Measurements from ENCODE around the gene TUBB. TPM values are rescaled to one million over a fixed set of nuclear protein-coding genes. Genes with fewer than 3 reads are reported as not detected.

Gene TUBB
- total and polyA plus RNA-seq, 2 of the 4 experiments (the other 2 are of a cell fraction): 1,401 to 2,004 TPM

- H4K20me1 ChIP-seq (ENCODE audit: insufficient read depth, low read length): peaks cover 18% of the 10 kb centered on the region
- POLR2A ChIA-PET (ENCODE audit: unreplicated experiment): no interaction called here
- peak overlapping the region; percentile 98 for H3K23ac ChIP-seq (ENCODE audit: low read depth, low read length)
- no peak for DNase-seq
- no TSS peak for BruUV-seq (replicated peaks)
- CTCF ChIA-PET: interaction anchor here (2.2 kb wide), 1 partner anchor 10 kb away, joined by 6 read pairs; no protein-coding TSS in a partner anchor
- H3K4me3 ChIP-seq (ENCODE audit: insufficient read depth, low read depth, low read length): no peak overlapping the region
- intact Hi-C loops (cut with micrococcal nuclease) (no loop called here), in situ Hi-C loops (cut with MboI; ENCODE audit: low sequenced_read_pairs) (no loop called here), dilution Hi-C loops (cut with HindIII; ENCODE audit: low sequenced_read_pairs, unreplicated experiment) (no loop called here)
- peak overlapping the region; percentile 14 for H2AFZ ChIP-seq (replicated peaks; ENCODE audit: low read length, poor library complexity)
- peaks cover 19% of the 10 kb centered on the region for H3K4me1 ChIP-seq (ENCODE audit: control insufficient read depth, insufficient read depth, low read length)
- peak overlapping the region; percentile 98 for H3K4ac ChIP-seq (ENCODE audit: low read depth, low read length)
- H2BK15ac ChIP-seq (ENCODE audit: low read depth, low read length): peak overlapping the region; percentile 37; the same call in 1 of the 3 replicates
- peak overlapping the region; percentile 62 to 87; a peak in 3 of 4 replicates for H4K8ac ChIP-seq (ENCODE audit: low read depth in 2 of 2, low read length in 2 of 2)
- TF ChIP-seq MAZ (IDR thresholded peaks at IDR 0.05; ENCODE audit: borderline replicate concordance, low read depth, low read length) (no peak), POLR2A (IDR thresholded peaks at IDR 0.05; ENCODE audit: low read depth, low read length) (no peak), SMC3 (IDR thresholded peaks at IDR 0.05; ENCODE audit: low read depth, low read length) (no peak), ELK1 (IDR thresholded peaks at IDR 0.05; ENCODE audit: borderline replicate concordance, low read depth, low read length) (no peak), NFE2L2 (IDR thresholded peaks at IDR 0.05; ENCODE audit: low read depth, low read length) (no peak), USF2 (IDR thresholded peaks at IDR 0.05; ENCODE audit: low read depth, low read length) (no peak), CEBPB (IDR thresholded peaks at IDR 0.05; ENCODE audit: low read depth, low read length) (no peak), MXI1 (IDR thresholded peaks at IDR 0.05; ENCODE audit: borderline replicate concordance, low read depth, low read length) (no peak), FOS (IDR thresholded peaks at IDR 0.05; ENCODE audit: low read depth, low read length) (no peak), CHD1 (IDR thresholded peaks at IDR 0.05; ENCODE audit: low read depth, low read length) (no peak), RCOR1 (IDR thresholded peaks at IDR 0.05; ENCODE audit: insufficient replicate concordance, low read length) (no peak), RFX5 (IDR thresholded peaks at IDR 0.05; ENCODE audit: low read depth, low read length) (no peak)
- H2BK120ac ChIP-seq (ENCODE audit: low read depth, low read length): peak overlapping the region; percentile 86; the same call in 1 of the 2 replicates
- no peak for ATAC-seq (ENCODE audit: low read depth)
- peak overlapping the region; percentile 97 for H3K14ac ChIP-seq (replicated peaks; ENCODE audit: low read depth, low read length)
- H3K56ac ChIP-seq (ENCODE audit: extremely low read depth, insufficient read depth, low read length): no peak overlapping the region
- peak overlapping the region; percentile 52 for H2BK20ac ChIP-seq (ENCODE audit: low read depth, low read length)
- H3K36me3 ChIP-seq (ENCODE audit: control insufficient read depth, insufficient read depth, low read length): peaks cover 11% of the 10 kb centered on the region
- H3K79me1 ChIP-seq (ENCODE audit: low read depth in 1 of 2, low read length in 2 of 2): peaks cover 18 to 37% of the 10 kb centered on the region in 2 experiments; a peak in 3 of 4 replicates
- peak overlapping the region; percentile 98 for H2AK9ac ChIP-seq (replicated peaks; ENCODE audit: low read depth, low read length, poor library complexity)
- H3K9me3 ChIP-seq (ENCODE audit: control insufficient read depth, insufficient read depth, low read length): no peaks in the 10 kb centered on the region
- no peak overlapping the region; the same call in 1 of the 2 replicates for H3K4me2 ChIP-seq (ENCODE audit: low read depth, low read length)
- H3K9ac ChIP-seq (ENCODE audit: low read depth, low read length): peak overlapping the region; percentile 97; the same call in 1 of the 2 replicates
- no peak overlapping the region for H3K18ac ChIP-seq (ENCODE audit: low read depth, low read length)
- no peaks in the 10 kb centered on the region for H3K27me3 ChIP-seq (ENCODE audit: control insufficient read depth, insufficient read depth, low read length)
- peak overlapping the region; percentile 92 for H2BK5ac ChIP-seq (ENCODE audit: low read depth, low read length, poor library complexity, severe bottlenecking)
- peaks cover 13% of the 10 kb centered on the region for H3K9me1 ChIP-seq (ENCODE audit: insufficient read depth, low read length)
- H2AK5ac ChIP-seq (ENCODE audit: low read depth, low read length): peak overlapping the region; percentile 98
- 87% methylated on average over 3 of the region's 11 CpGs; no CpG with 5 or more reads in 1 of the 2 experiments for WGBS, 2 experiments (ENCODE audit: extremely low coverage in 2 of 2, insufficient read length in 1 of 2)
- 0 out of 2 replicates have a peak overlapping the region, but pooled peaks have one; percentile 83 for H4K91ac ChIP-seq (ENCODE audit: insufficient read depth, low read depth, low read length)
- H3K27ac ChIP-seq (ENCODE audit: insufficient read depth, low read length): peak overlapping the region; percentile 99; the same call in 1 of the 2 replicates
- 0 out of 2 replicates have a peak overlapping the region, but pooled peaks have one; percentile 8 for H4K5ac ChIP-seq (ENCODE audit: low read depth, low read length)
Observed at GRCh38 chr6:30689022-30689865, 30.9 kb upstream of the TUBB start.
